Smooth muscle cell (in vitro differentiated cells): Measurements from ENCODE around the gene TELO2. TPM values are rescaled to one million over a fixed set of nuclear protein-coding genes. Genes with fewer than 3 reads are reported as not detected.

ENCODE experiments used
- DNase-seq: peaks from one replicate; lab custom pipeline; 2025; ENCODE audit not compliant: unreplicated experiment; lab: John Stamatoyannopoulos, UW
- H2AFZ ChIP-seq: fragments of 200-600 bp; sonication (generic); 2 replicates; pipeline ENCODE4 v1.6.0; 2016; ENCODE audit warnings: antibody characterized with exemption, low read depth, mild to moderate bottlenecking
- H3F3A ChIP-seq: fragments of 200-600 bp; sonication (generic); 2 replicates; pipeline ENCODE4 v1.6.0; 2017; ENCODE audit warnings: antibody characterized with exemption, low read depth
- H3K27ac ChIP-seq: fragments of 200-600 bp; sonication (generic); 2 replicates; pipeline ENCODE4 v1.5.1; 2016; ENCODE audit warnings: low read depth, mild to moderate bottlenecking
- H3K27me3 ChIP-seq: fragments of 200-600 bp; sonication (generic); 2 replicates; pipeline ENCODE4 v1.6.1; 2016; ENCODE audit warnings: low read depth, mild to moderate bottlenecking
- H3K36me3 ChIP-seq: fragments of 200-600 bp; sonication (generic); 2 replicates; pipeline ENCODE4 v1.5.1; 2016; ENCODE audit warnings: low read depth
- H3K4me1 ChIP-seq: fragments of 200-600 bp; sonication (generic); 2 replicates; pipeline ENCODE4 v1.5.1; 2016; ENCODE audit warnings: low read depth
- H3K4me2 ChIP-seq: fragments of 200-600 bp; sonication (generic); 2 replicates; pipeline ENCODE4 v1.6.0; 2016; ENCODE audit warnings: mild to moderate bottlenecking
- H3K4me3 ChIP-seq: fragments of 200-600 bp; sonication (generic); 2 replicates; pipeline ENCODE4 v1.5.1; 2016; ENCODE audit warnings: mild to moderate bottlenecking
- H3K79me2 ChIP-seq: fragments of 200-600 bp; sonication (generic); 2 replicates; pipeline ENCODE4 v1.6.0; 2016; ENCODE audit warnings: low read depth, mild to moderate bottlenecking
- H3K9ac ChIP-seq: fragments of 200-600 bp; sonication (generic); 2 replicates; pipeline ENCODE4 v1.6.0; 2016; ENCODE audit warnings: low read depth
- H3K9me3 ChIP-seq: fragments of 200-600 bp; sonication (generic); replicated peaks from 2 replicates; pipeline ENCODE4 v1.5.1; 2016; ENCODE audit warnings: low read depth
- H4K20me1 ChIP-seq: fragments of 200-600 bp; sonication (generic); 2 replicates; pipeline ENCODE4 v1.6.0; 2016; ENCODE audit warnings: low read depth
- WGBS: methylation state at CpG from one replicate; pipeline ENCODE4 v1.1.7; 2016; ENCODE audit warnings: low lambda C conversion rate; 5-methylcytosine and 5-hydroxymethylcytosine counted together
- polyA plus RNA-seq: library from polyadenylated mRNA; unstranded; fragments of >200 nt; fragmentation: Nextera tagmentation; extraction: Ambion mirVana; gene quantifications from 2 replicates; pipeline ENCODE4 v1.2.1, GENCODE V29; 2016
- total RNA-seq: library from RNA; depleted of rRNA; stranded (reverse); fragments of >200 nt; gene quantifications from 2 replicates; pipeline ENCODE4 v1.2.3, GENCODE V29; 2014
- TF ChIP-seq, protein P1 (sequence below): fragments of 200-600 bp; sonication (generic); IDR thresholded peaks from 2 replicates; pipeline ENCODE4 v1.5.1; 2017; ENCODE audit warnings: borderline replicate concordance, mild to moderate bottlenecking, antibody characterized with exemption; ENCODE audit not compliant: insufficient read depth, poor library complexity, severe bottlenecking

The TELO2 gene
- total and polyA plus RNA-seq, 2 experiments from 2014 or later: 6.5 to 22.9 TPM

DNA sequence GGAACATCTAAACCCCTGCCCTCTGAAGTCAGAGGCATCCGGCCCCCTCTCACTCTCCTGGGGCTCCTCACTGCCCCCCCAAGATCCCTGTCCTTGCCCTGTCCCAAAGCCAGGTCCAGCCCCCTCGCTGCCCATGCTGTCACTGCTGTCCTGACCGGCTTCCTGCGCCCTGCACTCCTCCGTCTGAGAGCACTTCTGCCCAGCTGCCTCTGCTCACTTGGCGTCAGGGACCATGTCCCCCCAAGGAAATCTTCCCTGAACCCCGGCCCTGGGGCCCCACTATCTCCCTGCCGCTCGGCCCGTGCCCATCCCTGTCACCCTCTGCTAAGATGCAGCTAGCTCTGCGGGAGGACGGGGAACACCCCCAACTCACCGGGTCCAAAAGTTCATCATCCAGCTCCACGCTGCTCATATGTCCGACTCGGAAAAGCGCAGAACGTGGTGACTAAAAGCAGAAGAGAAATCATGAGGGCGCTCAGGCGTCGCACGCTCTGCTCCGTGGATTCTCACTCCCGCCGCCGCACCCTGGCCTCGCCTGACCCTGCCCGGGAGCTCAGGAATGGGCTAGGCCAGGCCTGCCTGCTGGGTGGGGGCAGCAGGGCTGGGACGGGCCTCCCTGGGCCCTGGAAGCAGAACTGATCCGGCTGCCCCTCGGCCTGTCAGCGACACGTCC lies 28.1 kb upstream of the TELO2 start:
- 94% methylated on average over 31 of the region's 33 CpGs for WGBS
- DNase-seq: no peak
- no peak overlapping the region for H3K4me3 ChIP-seq
- H3K9me3 ChIP-seq: no peaks in the 10 kb centered on the region
- TF ChIP-seq, protein P1, sequence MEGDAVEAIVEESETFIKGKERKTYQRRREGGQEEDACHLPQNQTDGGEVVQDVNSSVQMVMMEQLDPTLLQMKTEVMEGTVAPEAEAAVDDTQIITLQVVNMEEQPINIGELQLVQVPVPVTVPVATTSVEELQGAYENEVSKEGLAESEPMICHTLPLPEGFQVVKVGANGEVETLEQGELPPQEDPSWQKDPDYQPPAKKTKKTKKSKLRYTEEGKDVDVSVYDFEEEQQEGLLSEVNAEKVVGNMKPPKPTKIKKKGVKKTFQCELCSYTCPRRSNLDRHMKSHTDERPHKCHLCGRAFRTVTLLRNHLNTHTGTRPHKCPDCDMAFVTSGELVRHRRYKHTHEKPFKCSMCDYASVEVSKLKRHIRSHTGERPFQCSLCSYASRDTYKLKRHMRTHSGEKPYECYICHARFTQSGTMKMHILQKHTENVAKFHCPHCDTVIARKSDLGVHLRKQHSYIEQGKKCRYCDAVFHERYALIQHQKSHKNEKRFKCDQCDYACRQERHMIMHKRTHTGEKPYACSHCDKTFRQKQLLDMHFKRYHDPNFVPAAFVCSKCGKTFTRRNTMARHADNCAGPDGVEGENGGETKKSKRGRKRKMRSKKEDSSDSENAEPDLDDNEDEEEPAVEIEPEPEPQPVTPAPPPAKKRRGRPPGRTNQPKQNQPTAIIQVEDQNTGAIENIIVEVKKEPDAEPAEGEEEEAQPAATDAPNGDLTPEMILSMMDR: no peak
- no peak overlapping the region for H3K4me2 ChIP-seq
- no peaks in the 10 kb centered on the region for H3K27me3 ChIP-seq
- peaks cover 32% of the 10 kb centered on the region for H3K79me2 ChIP-seq
- H4K20me1 ChIP-seq: peaks cover 30% of the 10 kb centered on the region
- no peak overlapping the region for H2AFZ ChIP-seq
- no peaks in the 10 kb centered on the region for H3K36me3 ChIP-seq
- H3F3A ChIP-seq: no peaks in the 10 kb centered on the region
- no peak overlapping the region for H3K27ac ChIP-seq
- no peaks in the 10 kb centered on the region for H3K4me1 ChIP-seq
- H3K9ac ChIP-seq: no peak overlapping the region

DNA sequence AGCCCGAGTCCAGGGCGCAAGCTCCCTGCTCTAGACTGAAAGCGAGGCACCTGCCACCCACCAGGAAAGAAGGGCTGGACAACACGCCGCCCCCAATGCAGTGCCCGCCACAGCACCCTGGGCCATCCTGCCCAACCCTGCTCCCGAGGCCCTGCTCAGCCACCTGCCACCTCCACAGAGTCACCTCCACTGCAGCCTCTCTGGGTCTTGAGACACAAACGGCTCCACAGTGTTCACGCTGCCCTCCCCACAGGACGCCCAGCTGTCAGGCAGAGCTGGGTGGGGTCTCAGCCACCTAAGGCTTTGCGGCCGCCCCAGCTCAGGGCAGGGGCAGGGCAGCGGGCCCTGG lies 27.6 kb upstream of the TELO2 start:
- Histone ChIP-seq H3K4me1 (no peaks in the 10 kb centered on the region), H3K36me3 (no peaks in the 10 kb centered on the region), H4K20me1 (peaks cover 30% of the 10 kb centered on the region), H2AFZ (no peak overlapping the region), H3K4me2 (no peak overlapping the region), H3K27ac (no peak overlapping the region), H3K9me3 (no peaks in the 10 kb centered on the region), H3K27me3 (no peaks in the 10 kb centered on the region), H3K9ac (no peak overlapping the region), H3K4me3 (no peak overlapping the region), H3F3A (no peaks in the 10 kb centered on the region), H3K79me2 (peaks cover 34% of the 10 kb centered on the region)
- DNase-seq: no peak
- WGBS: 96% methylated on average over 13 of the region's 13 CpGs
- TF ChIP-seq, protein P1: no peak

DNA sequence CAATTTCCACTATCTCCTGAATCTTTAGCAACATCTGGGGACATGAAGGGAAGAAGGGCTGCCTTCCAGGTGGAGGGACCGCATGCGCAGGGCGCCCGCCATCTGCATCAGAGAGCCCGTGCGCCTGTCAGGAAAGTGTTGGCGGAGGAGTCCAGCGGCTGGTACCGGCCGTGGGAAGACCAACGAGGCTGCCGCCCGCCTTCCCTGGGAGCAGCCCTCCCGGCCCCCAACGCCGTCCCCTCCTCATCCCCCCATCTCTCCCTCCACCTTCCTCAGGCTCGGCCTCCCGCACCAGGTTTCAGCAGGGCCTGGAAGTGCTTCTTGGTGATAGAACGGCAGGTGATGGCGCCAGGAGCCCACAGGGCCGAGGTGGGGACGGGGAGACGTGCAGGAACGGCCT lies 27.1 kb upstream of the TELO2 start:
- H3K4me3 ChIP-seq: no peak overlapping the region
- TF ChIP-seq, protein P1: no peak
- no peaks in the 10 kb centered on the region for H3K9me3 ChIP-seq
- H3F3A ChIP-seq: no peaks in the 10 kb centered on the region
- H2AFZ ChIP-seq: no peak overlapping the region
- no peak for DNase-seq
- WGBS: 95% methylated on average over 17 of the region's 24 CpGs
- peaks cover 36% of the 10 kb centered on the region for H3K79me2 ChIP-seq
- no peaks in the 10 kb centered on the region for H3K36me3 ChIP-seq
- no peak overlapping the region for H3K27ac ChIP-seq
- no peak overlapping the region for H3K9ac ChIP-seq
- H3K27me3 ChIP-seq: no peaks in the 10 kb centered on the region
- H3K4me2 ChIP-seq: no peak overlapping the region
- no peaks in the 10 kb centered on the region for H3K4me1 ChIP-seq
- H4K20me1 ChIP-seq: peaks cover 30% of the 10 kb centered on the region

DNA sequence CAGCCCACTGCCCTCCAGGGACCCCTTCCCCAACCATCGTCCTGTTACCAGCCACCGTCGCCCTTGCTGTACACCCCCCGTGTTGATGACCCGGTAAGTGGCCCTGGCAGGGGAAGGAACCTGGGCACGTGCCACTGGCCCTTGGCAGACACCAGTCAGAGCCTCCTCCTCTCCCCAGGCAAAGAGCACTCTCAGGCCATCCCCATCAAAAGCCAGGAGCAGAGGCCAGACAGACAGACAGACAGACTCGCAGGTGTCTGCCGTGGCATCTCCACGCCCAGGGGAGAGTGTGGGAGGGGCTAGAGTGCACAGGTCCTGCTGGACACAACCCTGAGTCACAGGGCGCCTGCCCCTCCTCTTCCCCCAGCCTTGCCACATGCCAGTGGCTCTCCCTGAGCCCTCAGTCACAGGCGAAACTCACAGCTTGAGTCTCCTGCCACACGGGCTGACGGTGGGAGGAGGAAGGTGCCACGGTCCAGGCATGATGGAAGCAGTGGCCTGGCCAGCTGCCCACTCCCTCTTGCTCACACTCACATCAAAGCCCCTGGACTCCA lies 26.1 kb upstream of the TELO2 start:
- no peaks in the 10 kb centered on the region for H3K36me3 ChIP-seq
- no peak overlapping the region for H3K4me2 ChIP-seq
- H3K4me1 ChIP-seq: no peaks in the 10 kb centered on the region
- TF ChIP-seq, protein P1: no peak
- no peak overlapping the region for H2AFZ ChIP-seq
- no peaks in the 10 kb centered on the region for H3K9me3 ChIP-seq
- H3K27me3 ChIP-seq: no peaks in the 10 kb centered on the region
- H3K79me2 ChIP-seq: peaks cover 45% of the 10 kb centered on the region
- no peak overlapping the region for H3K9ac ChIP-seq
- no peak overlapping the region for H3K4me3 ChIP-seq
- H3K27ac ChIP-seq: no peak overlapping the region
- 90% methylated on average over 14 of the region's 14 CpGs for WGBS
- peaks cover 30% of the 10 kb centered on the region for H4K20me1 ChIP-seq
- no peaks in the 10 kb centered on the region for H3F3A ChIP-seq
- no peak for DNase-seq
